PC-9 (cell line): ENCODE data around the gene RNLS.

Experiments used
- EZH2 ChIP-seq: fragments of 200-600 bp; sonication (generic); IDR thresholded peaks from 2 replicates; pipeline ENCODE4 v1.8.0; 2017; ENCODE audit warnings: antibody characterized with exemption, low read depth
- TF ChIP-seq, protein P1 (sequence below): fragments of 200-600 bp; sonication (generic); conservative IDR thresholded peaks from 2 replicates; pipeline ENCODE4 v1.6.1; 2017; ENCODE audit warnings: mixed run types, antibody characterized with exemption, mild to moderate bottlenecking, moderate library complexity

DNA sequence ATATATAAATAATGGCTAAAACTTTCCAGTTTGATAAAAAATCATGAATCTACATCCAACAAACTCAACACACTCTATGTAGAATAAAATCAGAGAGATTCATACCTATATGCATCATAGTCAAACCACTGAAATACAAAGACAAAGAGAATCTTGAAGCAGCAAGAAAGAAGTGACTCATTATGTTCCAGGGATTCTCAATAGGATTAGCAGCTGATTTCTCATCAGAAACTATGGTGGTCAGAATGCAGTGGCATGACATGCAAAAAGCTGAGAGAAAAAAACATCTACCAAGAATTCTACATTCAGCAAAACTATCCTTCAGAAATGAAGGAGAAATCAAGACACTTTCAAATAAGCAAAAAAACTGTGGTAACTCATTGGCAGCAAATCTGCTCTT lies 187.4 kb downstream of the RNLS start:
- TF ChIP-seq, protein P1, sequence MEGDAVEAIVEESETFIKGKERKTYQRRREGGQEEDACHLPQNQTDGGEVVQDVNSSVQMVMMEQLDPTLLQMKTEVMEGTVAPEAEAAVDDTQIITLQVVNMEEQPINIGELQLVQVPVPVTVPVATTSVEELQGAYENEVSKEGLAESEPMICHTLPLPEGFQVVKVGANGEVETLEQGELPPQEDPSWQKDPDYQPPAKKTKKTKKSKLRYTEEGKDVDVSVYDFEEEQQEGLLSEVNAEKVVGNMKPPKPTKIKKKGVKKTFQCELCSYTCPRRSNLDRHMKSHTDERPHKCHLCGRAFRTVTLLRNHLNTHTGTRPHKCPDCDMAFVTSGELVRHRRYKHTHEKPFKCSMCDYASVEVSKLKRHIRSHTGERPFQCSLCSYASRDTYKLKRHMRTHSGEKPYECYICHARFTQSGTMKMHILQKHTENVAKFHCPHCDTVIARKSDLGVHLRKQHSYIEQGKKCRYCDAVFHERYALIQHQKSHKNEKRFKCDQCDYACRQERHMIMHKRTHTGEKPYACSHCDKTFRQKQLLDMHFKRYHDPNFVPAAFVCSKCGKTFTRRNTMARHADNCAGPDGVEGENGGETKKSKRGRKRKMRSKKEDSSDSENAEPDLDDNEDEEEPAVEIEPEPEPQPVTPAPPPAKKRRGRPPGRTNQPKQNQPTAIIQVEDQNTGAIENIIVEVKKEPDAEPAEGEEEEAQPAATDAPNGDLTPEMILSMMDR: no peak
- TF ChIP-seq EZH2: no peak
